Transverse colon (tissue), 3 donors: ENCODE data around the gene HSPB8.

Experiments
- POLR2A ChIP-seq: fragments of 450-650 bp; IDR thresholded peaks from one replicate; pipeline ENCODE4 v1.6.1; 2016; ENCODE audit warnings: antibody characterized with exemption, mild to moderate bottlenecking, moderate library complexity
- POLR2AphosphoS5 ChIP-seq, 3 donors: sonication (generic); formaldehyde crosslinking; IDR thresholded peaks; one replicate each; pipeline ENCODE4 v1.6.1; 2016; ENCODE audit warnings: antibody characterized with exemption in 3 of 3

- no peak for TF ChIP-seq POLR2A
- no peak for TF ChIP-seq POLR2AphosphoS5 (IDR thresholded peaks at IDR 0.05)
These were observed 6.9 kb upstream of the HSPB8 start for GRCh38 chr12:119171691-119172425.
